HG03045 (cell line): Measurements from ENCODE around the gene CCDC112.

ENCODE experiments used
- ATAC-seq: cut with Tn5 transposase; IDR thresholded peaks from one replicate; pipeline ENCODE4 v1.9.1; 2021; ENCODE audit warnings: mild to moderate bottlenecking, moderate library complexity; ENCODE audit not compliant: unreplicated experiment

The CCDC112 gene

GRCh38 chr5:115319007-115319406, 22.6 kb upstream of the CCDC112 start:
- no peak for ATAC-seq

GRCh38 chr5:115317736-115318135, 21.3 kb upstream of the CCDC112 start:
- ATAC-seq: no peak

- ATAC-seq: no peak
Measured at GRCh38 chr5:115317320-115317719, 20.9 kb upstream of the CCDC112 start.

GRCh38 chr5:115313632-115314031, 17.2 kb upstream of the CCDC112 start:
- no peak for ATAC-seq

GRCh38 chr5:115313052-115313451, 16.6 kb upstream of the CCDC112 start:
- ATAC-seq: no peak

- ATAC-seq: no peak
Measured at GRCh38 chr5:115309751-115310370, 13.4 kb upstream of the CCDC112 start.

- no peak for ATAC-seq
Measured at GRCh38 chr5:115308815-115309214, 12.4 kb upstream of the CCDC112 start.

- no peak for ATAC-seq
Measured at GRCh38 chr5:115306011-115306536, 9.6 kb upstream of the CCDC112 start.

GRCh38 chr5:115304496-115304895, 8.0 kb upstream of the CCDC112 start:
- no peak for ATAC-seq

GRCh38 chr5:115298811-115299210, 2.4 kb upstream of the CCDC112 start:
- no peak for ATAC-seq

- no peak for ATAC-seq
Measured at GRCh38 chr5:115297031-115297430, 577 bp upstream of the CCDC112 start.

GRCh38 chr5:115295777-115296123, 704 bp downstream of the CCDC112 start:
- peak; percentile 31 for ATAC-seq

GRCh38 chr5:115291397-115291796, 5.1 kb downstream of the CCDC112 start:
- no peak for ATAC-seq

GRCh38 chr5:115289104-115289503, 7.3 kb downstream of the CCDC112 start:
- no peak for ATAC-seq

- ATAC-seq: no peak
Measured at GRCh38 chr5:115284021-115284420, 12.4 kb downstream of the CCDC112 start.

- ATAC-seq: no peak
Measured at GRCh38 chr5:115282131-115282530, 14.3 kb downstream of the CCDC112 start.

- no peak for ATAC-seq
Measured at GRCh38 chr5:115274584-115274983, 21.9 kb downstream of the CCDC112 start.

- no peak for ATAC-seq
Measured at GRCh38 chr5:115272297-115272958, 24.0 kb downstream of the CCDC112 start.

GRCh38 chr5:115271295-115272050, 25.0 kb downstream of the CCDC112 start:
- ATAC-seq: no peak

GRCh38 chr5:115267617-115268016, 28.8 kb downstream of the CCDC112 start:
- ATAC-seq: no peak

GRCh38 chr5:115265220-115265619, 31.2 kb downstream of the CCDC112 start:
- ATAC-seq: no peak

GRCh38 chr5:115264786-115265185, 31.7 kb downstream of the CCDC112 start:
- ATAC-seq: no peak
